ENCODE results near the gene PSD2.
A peak's percentile ranks its signal among the peaks of the same experiment; 100 is the strongest.

The PSD2 gene

GRCh38 chr5:139764886-139765408 is 30.7 kb upstream of the PSD2 start:
- DNase-seq (ENCODE audit: insufficient read length, low spot score) (no peak), FAIRE-seq (no peak)
- TF ChIP-seq CTCF (IDR thresholded peaks at IDR 0.05; ENCODE audit: insufficient read depth, missing control alignments), result no peak

GRCh38 chr5:139765409-139766217 is 30.0 kb upstream of the PSD2 start:
- peak; percentile 56 for TF ChIP-seq CTCF (IDR thresholded peaks at IDR 0.05; ENCODE audit: insufficient read depth, missing control alignments)
- FAIRE-seq (no peak), DNase-seq (ENCODE audit: insufficient read length, low spot score) (peak; percentile 87)

DNA sequence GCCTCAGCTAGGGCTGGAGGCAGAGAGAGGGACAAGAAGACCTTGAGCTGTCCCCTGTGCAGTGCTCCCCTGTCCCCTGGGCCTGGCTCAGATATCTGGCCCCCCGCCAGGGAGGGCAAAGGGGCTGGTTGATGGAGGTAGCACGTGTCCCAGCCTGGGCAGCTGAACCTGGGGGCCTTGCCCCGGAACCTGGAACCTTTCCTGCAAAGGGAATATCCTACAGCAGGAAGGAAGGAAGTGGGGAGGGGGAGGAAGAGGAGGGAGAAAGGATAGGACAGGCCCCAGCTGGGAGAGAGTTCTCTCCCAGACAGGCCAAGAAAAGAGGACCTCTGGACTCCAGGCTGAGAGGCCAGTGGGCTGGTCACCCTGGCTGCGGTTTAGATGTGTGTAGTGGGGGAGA is 27.6 kb upstream of the PSD2 start:
- DNase-seq (ENCODE audit: insufficient read length, low spot score) (no peak), FAIRE-seq (no peak)
- no peak for TF ChIP-seq CTCF (IDR thresholded peaks at IDR 0.05; ENCODE audit: insufficient read depth, missing control alignments)

DNA sequence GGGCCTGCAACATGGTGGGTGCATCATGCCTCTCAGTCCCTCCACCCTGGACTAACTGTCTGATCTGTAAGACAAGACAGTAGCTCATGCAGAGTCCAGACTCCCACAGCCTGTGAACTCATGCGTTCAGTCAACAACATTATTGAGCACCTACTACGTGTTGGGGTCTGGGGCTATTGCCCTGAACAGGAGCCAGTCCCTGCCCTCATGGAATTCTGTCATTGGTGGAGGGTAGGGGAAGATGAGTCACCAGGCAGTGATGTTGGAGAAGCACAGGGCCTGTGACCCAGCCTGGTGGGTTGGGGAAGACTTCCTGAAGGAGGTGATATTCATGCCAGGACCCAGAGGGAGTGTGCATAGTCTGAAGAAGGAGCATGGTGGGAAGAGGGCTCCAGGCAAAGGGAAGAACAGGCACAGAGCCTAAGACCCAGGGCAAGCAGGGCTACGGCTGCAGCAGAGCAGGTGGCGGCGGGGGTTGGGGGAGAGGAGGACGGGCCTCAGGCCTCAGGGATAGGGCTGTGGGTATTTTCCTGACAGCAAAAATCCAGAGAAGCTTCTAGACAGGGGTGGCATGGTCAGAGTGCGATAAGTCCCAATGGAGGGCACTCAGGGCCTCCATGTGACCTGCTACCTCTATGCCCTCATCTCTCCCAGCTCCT is 26.7 kb upstream of the PSD2 start:
- TF ChIP-seq CTCF (IDR thresholded peaks at IDR 0.05; ENCODE audit: insufficient read depth, missing control alignments), result no peak
- FAIRE-seq, result no peak
- DNase-seq (ENCODE audit: insufficient read length, low spot score), result no peak

GRCh38 chr5:139769477-139769876 is 26.1 kb upstream of the PSD2 start:
- no peak for TF ChIP-seq CTCF (IDR thresholded peaks at IDR 0.05; ENCODE audit: insufficient read depth, missing control alignments)
- no peak for FAIRE-seq

GRCh38 chr5:139770722-139771121 is 24.9 kb upstream of the PSD2 start:
- TF ChIP-seq CTCF (IDR thresholded peaks at IDR 0.05; ENCODE audit: insufficient read depth, missing control alignments), result no peak
- DNase-seq (ENCODE audit: insufficient read length, low spot score) (no peak), FAIRE-seq (no peak)

More at GRCh38 chr5:139769477-139769876, 26.1 kb upstream of the PSD2 start:
- no peak for DNase-seq (ENCODE audit: insufficient read length, low spot score)
